GM12878 (cell line): ENCODE data around the gene KRT75. TPM values are rescaled to one million over a fixed set of nuclear protein-coding genes. Genes with fewer than 3 reads are reported as not detected.

Experiments
- ATAC-seq: fragments of 200-7000 bp; cut with Tn5 transposase; 3 replicates; pipeline ENCODE4 v1.9.1; 2020; ENCODE audit warnings: mild to moderate bottlenecking, moderate library complexity
- BruUV-seq: library from RNA; stranded (reverse); fragments of 400-500 nt; replicated peaks from 2 replicates; lab custom pipeline; 2021; lab: Mats Ljungman, UMichigan
- CTCF ChIA-PET: fragments of 300-600 bp; sonication (Branson Sonifier 250); formaldehyde crosslinking; extraction: SDS; loops from one replicate; lab custom pipeline; 2021; ENCODE audit warnings: inconsistent platforms; lab: Yijun Ruan, JAX
- POLR2A ChIA-PET: fragments of 350-600 bp; formaldehyde crosslinking; extraction: SDS; loops from one replicate; lab custom pipeline; 2021; ENCODE audit warnings: inconsistent platforms; lab: Charles Lee
- RAD21 ChIA-PET: fragments of 300-600 bp; sonication (Branson Sonifier 250); formaldehyde crosslinking; loops from one replicate; lab custom pipeline; 2023; ENCODE audit warnings: antibody characterized with exemption; ENCODE audit not compliant: unreplicated experiment; lab: Charles Lee
- SMC1A ChIA-PET: fragments of 300-600 bp; sonication (Branson Sonifier 250); formaldehyde crosslinking; loops from one replicate; lab custom pipeline; 2023; ENCODE audit not compliant: unreplicated experiment, uncharacterized antibody; lab: Charles Lee
- DNase-seq: peaks from one replicate; pipeline ENCODE4 v3.0.0-alpha.2; 2011; ENCODE audit warnings: low read depth, low spot score
- FAIRE-seq: peaks from 3 replicates; lab custom pipeline; 2011; peaks lifted over from hg19 to GRCh38; lab: Jason Lieb, UNC
- H2AFZ ChIP-seq: 2 replicates; pipeline ENCODE4 v1.6.0; 2011; ENCODE audit warnings: low read depth, low read length, control low read depth; ENCODE audit not compliant: control insufficient read depth
- H3K27ac ChIP-seq: 2 replicates; pipeline ENCODE4 v1.5.1; 2011; ENCODE audit warnings: control low read depth; ENCODE audit not compliant: control insufficient read depth, insufficient read depth
- H3K27me3 ChIP-seq, 2 experiments: replicated peaks in 1 of 2; 2 replicates each; pipeline versions ENCODE4 v1.6.0 to v1.6.1; 2011; ENCODE audit warnings: low read length in 1 of 2; ENCODE audit not compliant: control insufficient read depth in 2 of 2, insufficient read depth in 2 of 2
- H3K36me3 ChIP-seq, 2 experiments: 2 replicates each; pipeline ENCODE4 v1.5.1; 2011; ENCODE audit warnings: low read length in 1 of 2; ENCODE audit not compliant: control insufficient read depth in 2 of 2, insufficient read depth in 2 of 2
- H3K4me1 ChIP-seq: 2 replicates; pipeline ENCODE4 v1.6.1; 2011; ENCODE audit warnings: mild to moderate bottlenecking, low read length, moderate library complexity, mixed read lengths; ENCODE audit not compliant: control insufficient read depth, insufficient read depth
- H3K4me2 ChIP-seq: 2 replicates; pipeline ENCODE4 v1.6.0; 2011; ENCODE audit warnings: control low read depth; ENCODE audit not compliant: control insufficient read depth, insufficient read depth
- H3K4me3 ChIP-seq: fragments of 200-600 bp; sonication (generic); 2 replicates; pipeline ENCODE4 v1.5.1; 2016
- H3K79me2 ChIP-seq: 2 replicates; pipeline ENCODE4 v1.6.0; 2011; ENCODE audit warnings: low read length; ENCODE audit not compliant: control insufficient read depth, insufficient read depth
- H3K9ac ChIP-seq: 2 replicates; pipeline ENCODE4 v1.8.0; 2011; ENCODE audit warnings: low read length, control low read depth, mixed read lengths; ENCODE audit not compliant: control insufficient read depth, insufficient read depth
- H3K9me3 ChIP-seq: replicated peaks from 3 replicates; pipeline ENCODE4 v1.5.1; 2011; ENCODE audit warnings: mild to moderate bottlenecking, low read length; ENCODE audit not compliant: control insufficient read depth, insufficient read depth
- H4K20me1 ChIP-seq: 2 replicates; pipeline ENCODE4 v1.6.0; 2011; ENCODE audit not compliant: control insufficient read depth, insufficient read depth
- ASH2L ChIP-seq: fragments of 300-600, 200-600 bp; sonication (generic); IDR thresholded peaks from 2 replicates; pipeline ENCODE4 v1.6.1; 2017; ENCODE audit warnings: low read depth, mild to moderate bottlenecking, borderline replicate concordance
- CREB1 ChIP-seq: IDR thresholded peaks from 2 replicates; pipeline ENCODE4 v1.6.1; 2012; ENCODE audit warnings: low read depth, mild to moderate bottlenecking, inconsistent platforms
- ETV6 ChIP-seq, 2 experiments: fragments of 450-650 bp in 1 of 2; IDR thresholded peaks in 1 of 2; conservative IDR thresholded peaks in 1 of 2; 2 replicates each; pipeline ENCODE4 v1.6.1; 2014; ENCODE audit warnings: antibody characterized with exemption in 1 of 2, borderline replicate concordance in 1 of 2, low read depth in 1 of 2, mild to moderate bottlenecking in 1 of 2, moderate library complexity in 1 of 2
- HDGF ChIP-seq: fragments of 450-650 bp; IDR thresholded peaks from 2 replicates; pipeline ENCODE4 v1.6.1; 2016; ENCODE audit warnings: antibody characterized with exemption
- NFYA ChIP-seq: IDR thresholded peaks from 2 replicates; pipeline ENCODE4 v1.6.1; 2011; ENCODE audit warnings: low read depth, mild to moderate bottlenecking, low read length, improper control_type of control experiment, borderline replicate concordance
- POLR2AphosphoS2 ChIP-seq: IDR thresholded peaks from 2 replicates; pipeline ENCODE4 v1.6.1; 2011; ENCODE audit warnings: low read depth, mild to moderate bottlenecking, low read length, improper control_type of control experiment, moderate library complexity
- POLR2AphosphoS5 ChIP-seq: IDR thresholded peaks from 2 replicates; pipeline ENCODE4 v1.6.1; 2011; ENCODE audit warnings: mild to moderate bottlenecking, low read length, inconsistent platforms
- RUNX3 ChIP-seq: IDR thresholded peaks from 2 replicates; pipeline ENCODE4 v1.6.1; 2012; ENCODE audit warnings: low read length, inconsistent platforms
- SMC3 ChIP-seq: IDR thresholded peaks from 2 replicates; pipeline ENCODE4 v1.6.1; 2011; ENCODE audit warnings: low read length, improper control_type of control experiment, borderline replicate concordance
- WRNIP1 ChIP-seq: IDR thresholded peaks from 2 replicates; pipeline ENCODE4 v1.6.1; 2011; ENCODE audit warnings: low read depth, low read length, improper control_type of control experiment, borderline replicate concordance
- ZNF207 ChIP-seq: fragments of 450-650 bp; IDR thresholded peaks from 2 replicates; pipeline ENCODE4 v1.6.1; 2014; ENCODE audit warnings: antibody characterized with exemption, mild to moderate bottlenecking, borderline replicate concordance
- WGBS: methylation state at CpG from one replicate; pipeline ENCODE4 v1.1.6; 2016; ENCODE audit warnings: low lambda C conversion rate; ENCODE audit not compliant: insufficient replicate concordance, insufficient coverage; ENCODE audit errors: missing lambda C conversion rate; 5-methylcytosine and 5-hydroxymethylcytosine counted together
- in situ Hi-C: fragments of 300-500 bp; cut with MboI; formaldehyde crosslinking; loops from 9 replicates; pipeline ENCODE4 v1.14.3; 2018; ENCODE audit warnings: mixed read lengths
- intact Hi-C: fragments of 100-400 bp; cut with micrococcal nuclease; formaldehyde crosslinking; loops from one replicate; pipeline ENCODE4 v1.14.2; 2022; ENCODE audit not compliant: unreplicated experiment
- polyA plus RNA-seq, 11 experiments: library from polyadenylated mRNA; depleted of rRNA in 4 of 11; unstranded in 6 of 11; stranded (reverse) in 5 of 11; fragments of >200 nt; fragmentation: Nextera tagmentation in 4 of 11; fragmentation: Illumina TruSeq in 1 of 11; extraction: Ambion mirVana in 4 of 11; extraction: Trizol in 1 of 11; gene quantifications; 1 replicate in 1 of 11; 2 replicates in 10 of 11; pipeline versions ENCODE4 v1.2.1 to v1.2.3, GENCODE V29; 2011 to 2016; ENCODE audit warnings: inconsistent platforms in 2 of 11, missing spikeins in 2 of 11, low read depth in 1 of 11
- total RNA-seq, 4 experiments: library from RNA; depleted of rRNA in 3 of 4; stranded (reverse); fragments of >200 nt in 3 of 4; fragmentation: Illumina TruSeq in 1 of 4; extraction: Trizol in 1 of 4; gene quantifications; 2 replicates each; pipeline versions ENCODE4 v1.2.1 to v1.2.3, GENCODE V29; 2013 to 2021
- TF ChIP-seq, protein P1 (sequence below): fragments of 450-650 bp; IDR thresholded peaks from 2 replicates; pipeline ENCODE4 v1.6.1; 2016; ENCODE audit warnings: mild to moderate bottlenecking, moderate library complexity, borderline replicate concordance
- TF ChIP-seq, protein P2 (sequence below): fragments of 150-350 bp; IDR thresholded peaks from 2 replicates; pipeline ENCODE4 v1.6.1; 2016; ENCODE audit warnings: low read depth, low read length

The KRT75 gene
- total and polyA plus RNA-seq, 10 of the 15 experiments (the other 5 are each of a cell fraction or from before 2014, with no cell fraction given), result not detected

GRCh38 chr12:52439420-52439819 is 5.2 kb upstream of the KRT75 start (continued):
- TF ChIP-seq, protein P1, sequence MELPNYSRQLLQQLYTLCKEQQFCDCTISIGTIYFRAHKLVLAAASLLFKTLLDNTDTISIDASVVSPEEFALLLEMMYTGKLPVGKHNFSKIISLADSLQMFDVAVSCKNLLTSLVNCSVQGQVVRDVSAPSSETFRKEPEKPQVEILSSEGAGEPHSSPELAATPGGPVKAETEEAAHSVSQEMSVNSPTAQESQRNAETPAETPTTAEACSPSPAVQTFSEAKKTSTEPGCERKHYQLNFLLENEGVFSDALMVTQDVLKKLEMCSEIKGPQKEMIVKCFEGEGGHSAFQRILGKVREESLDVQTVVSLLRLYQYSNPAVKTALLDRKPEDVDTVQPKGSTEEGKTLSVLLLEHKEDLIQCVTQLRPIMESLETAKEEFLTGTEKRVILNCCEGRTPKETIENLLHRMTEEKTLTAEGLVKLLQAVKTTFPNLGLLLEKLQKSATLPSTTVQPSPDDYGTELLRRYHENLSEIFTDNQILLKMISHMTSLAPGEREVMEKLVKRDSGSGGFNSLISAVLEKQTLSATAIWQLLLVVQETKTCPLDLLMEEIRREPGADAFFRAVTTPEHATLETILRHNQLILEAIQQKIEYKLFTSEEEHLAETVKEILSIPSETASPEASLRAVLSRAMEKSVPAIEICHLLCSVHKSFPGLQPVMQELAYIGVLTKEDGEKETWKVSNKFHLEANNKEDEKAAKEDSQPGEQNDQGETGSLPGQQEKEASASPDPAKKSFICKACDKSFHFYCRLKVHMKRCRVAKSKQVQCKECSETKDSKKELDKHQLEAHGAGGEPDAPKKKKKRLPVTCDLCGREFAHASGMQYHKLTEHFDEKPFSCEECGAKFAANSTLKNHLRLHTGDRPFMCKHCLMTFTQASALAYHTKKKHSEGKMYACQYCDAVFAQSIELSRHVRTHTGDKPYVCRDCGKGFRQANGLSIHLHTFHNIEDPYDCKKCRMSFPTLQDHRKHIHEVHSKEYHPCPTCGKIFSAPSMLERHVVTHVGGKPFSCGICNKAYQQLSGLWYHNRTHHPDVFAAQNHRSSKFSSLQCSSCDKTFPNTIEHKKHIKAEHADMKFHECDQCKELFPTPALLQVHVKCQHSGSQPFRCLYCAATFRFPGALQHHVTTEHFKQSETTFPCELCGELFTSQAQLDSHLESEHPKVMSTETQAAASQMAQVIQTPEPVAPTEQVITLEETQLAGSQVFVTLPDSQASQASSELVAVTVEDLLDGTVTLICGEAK, result no peak
- TF ChIP-seq NFYA, result no peak
- no peak for TF ChIP-seq POLR2AphosphoS2
- TF ChIP-seq HDGF, result no peak
- no peak for TF ChIP-seq ETV6 (conservative IDR thresholded peaks at IDR 0.05 in 1 of 2, IDR thresholded peaks at IDR 0.05 in 1 of 2; ENCODE audit: borderline replicate concordance in 1 of 2, low read depth in 1 of 2)
- TF ChIP-seq RUNX3, result no peak
- TF ChIP-seq CREB1, result no peak

DNA sequence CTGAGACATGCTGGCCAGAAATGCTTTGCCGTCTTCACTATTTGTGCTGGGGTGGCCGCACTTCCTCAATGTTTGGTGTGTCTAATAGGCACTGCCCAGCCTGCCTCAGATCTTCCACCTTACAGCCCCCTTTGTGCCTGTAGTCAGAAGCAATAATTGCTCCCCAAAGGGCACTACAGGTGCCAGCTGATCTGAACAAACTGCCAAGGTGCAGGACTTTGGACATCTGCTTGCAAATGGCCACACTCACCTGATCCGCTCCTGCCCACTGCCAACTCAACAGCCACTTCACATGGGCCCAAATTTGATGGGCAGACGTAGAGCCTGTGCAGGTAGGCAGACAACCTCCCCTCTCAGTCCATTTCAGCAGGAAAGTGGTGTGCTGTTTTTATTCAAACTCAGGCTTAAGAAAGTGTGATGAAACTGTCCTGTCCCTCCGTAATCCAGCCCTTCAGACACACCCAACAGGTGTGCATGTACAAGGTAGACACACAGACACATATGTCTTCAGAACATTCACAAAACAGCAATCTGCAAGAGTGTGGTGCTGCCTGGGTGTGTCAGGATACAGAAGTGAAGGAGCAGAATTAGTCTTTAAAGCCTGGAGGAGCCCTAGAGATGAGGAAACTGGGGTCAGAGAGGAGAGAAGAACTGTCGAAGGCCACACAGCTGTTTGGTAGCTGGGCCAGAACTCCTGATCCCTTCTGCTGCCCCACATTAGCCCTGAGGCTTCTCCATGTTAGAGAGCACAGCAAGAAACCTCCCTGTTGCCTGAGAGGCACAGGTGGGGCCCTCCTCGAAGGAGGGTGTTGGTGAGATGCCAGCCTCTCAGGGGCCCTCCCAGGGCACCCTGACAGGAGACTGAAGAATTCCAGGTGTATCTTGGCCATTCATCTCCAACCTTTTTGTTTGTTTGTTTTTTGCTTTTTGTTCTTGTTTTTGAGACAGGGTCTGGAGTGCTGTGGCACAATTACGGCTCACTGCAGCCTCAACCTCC is 4.4 kb upstream of the KRT75 start:
- Histone ChIP-seq H3K9me3 (no peaks in the 10 kb centered on the region), H3K27me3 (peaks cover 6 to 7% of the 10 kb centered on the region in 2 experiments), H3K4me1 (no peaks in the 10 kb centered on the region), H3K4me2 (no peak overlapping the region), H3K4me3 (no peak overlapping the region), H3K36me3 (no peaks in the 10 kb centered on the region), H2AFZ (no peak overlapping the region), H4K20me1 (no peaks in the 10 kb centered on the region), H3K79me2 (no peaks in the 10 kb centered on the region), H3K9ac (no peak overlapping the region), H3K27ac (no peak overlapping the region)
- no peak for ATAC-seq
- no peak for DNase-seq
- BruUV-seq, result no TSS peak
- ChIA-PET CTCF (no interaction called here), RAD21 (no interaction called here), POLR2A (no interaction called here), SMC1A (no interaction called here)
- intact Hi-C loops, result no loop called here
- WGBS, result 25% methylated on average over 8 of the region's 8 CpGs
- in situ Hi-C loops, result no loop called here
- no peak for FAIRE-seq
- TF ChIP-seq ASH2L (no peak), WRNIP1 (no peak), POLR2AphosphoS5 (no peak), ZNF207 (no peak), SMC3 (no peak)
- TF ChIP-seq, protein P2, sequence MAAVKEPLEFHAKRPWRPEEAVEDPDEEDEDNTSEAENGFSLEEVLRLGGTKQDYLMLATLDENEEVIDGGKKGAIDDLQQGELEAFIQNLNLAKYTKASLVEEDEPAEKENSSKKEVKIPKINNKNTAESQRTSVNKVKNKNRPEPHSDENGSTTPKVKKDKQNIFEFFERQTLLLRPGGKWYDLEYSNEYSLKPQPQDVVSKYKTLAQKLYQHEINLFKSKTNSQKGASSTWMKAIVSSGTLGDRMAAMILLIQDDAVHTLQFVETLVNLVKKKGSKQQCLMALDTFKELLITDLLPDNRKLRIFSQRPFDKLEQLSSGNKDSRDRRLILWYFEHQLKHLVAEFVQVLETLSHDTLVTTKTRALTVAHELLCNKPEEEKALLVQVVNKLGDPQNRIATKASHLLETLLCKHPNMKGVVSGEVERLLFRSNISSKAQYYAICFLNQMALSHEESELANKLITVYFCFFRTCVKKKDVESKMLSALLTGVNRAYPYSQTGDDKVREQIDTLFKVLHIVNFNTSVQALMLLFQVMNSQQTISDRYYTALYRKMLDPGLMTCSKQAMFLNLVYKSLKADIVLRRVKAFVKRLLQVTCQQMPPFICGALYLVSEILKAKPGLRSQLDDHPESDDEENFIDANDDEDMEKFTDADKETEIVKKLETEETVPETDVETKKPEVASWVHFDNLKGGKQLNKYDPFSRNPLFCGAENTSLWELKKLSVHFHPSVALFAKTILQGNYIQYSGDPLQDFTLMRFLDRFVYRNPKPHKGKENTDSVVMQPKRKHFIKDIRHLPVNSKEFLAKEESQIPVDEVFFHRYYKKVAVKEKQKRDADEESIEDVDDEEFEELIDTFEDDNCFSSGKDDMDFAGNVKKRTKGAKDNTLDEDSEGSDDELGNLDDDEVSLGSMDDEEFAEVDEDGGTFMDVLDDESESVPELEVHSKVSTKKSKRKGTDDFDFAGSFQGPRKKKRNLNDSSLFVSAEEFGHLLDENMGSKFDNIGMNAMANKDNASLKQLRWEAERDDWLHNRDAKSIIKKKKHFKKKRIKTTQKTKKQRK, result no peak
